GM23338 (cell line): Measurements from ENCODE around the gene MAPKAPK2. TPM values are rescaled to one million over a fixed set of nuclear protein-coding genes. Genes with fewer than 3 reads are reported as not detected.

Experiments
- CREB1 ChIP-seq: fragments of 250-450 bp; sonication (Bioruptor Pico); IDR thresholded peaks from 2 replicates; pipeline ENCODE4 v1.5.0; 2020; ENCODE audit warnings: low read depth, mild to moderate bottlenecking, moderate library complexity
- CTCF ChIP-seq, 2 experiments: fragments of 200-600 bp in 1 of 2; sonication (generic) in 1 of 2; conservative IDR thresholded peaks; 2 replicates each; pipeline versions ENCODE4 v1.5.1 to v1.6.1; 2016 to 2017; ENCODE audit warnings: antibody characterized with exemption in 2 of 2, low read depth in 2 of 2, mild to moderate bottlenecking in 2 of 2, moderate library complexity in 1 of 2
- EZH2 ChIP-seq: fragments of 200-600 bp; sonication (generic); IDR thresholded peaks from one replicate; pipeline ENCODE4 v1.8.0; 2017; ENCODE audit warnings: antibody characterized with exemption, mild to moderate bottlenecking, low read depth; ENCODE audit not compliant: unreplicated experiment
- EZH2phosphoT487 ChIP-seq: fragments of 200-600 bp; sonication (generic); IDR thresholded peaks from one replicate; pipeline ENCODE4 v1.8.1; 2018; ENCODE audit warnings: antibody characterized with exemption; ENCODE audit not compliant: unreplicated experiment
- JUNB ChIP-seq: IDR thresholded peaks from one replicate; pipeline ENCODE4 v1.6.1; 2016; ENCODE audit warnings: antibody characterized with exemption; ENCODE audit not compliant: unreplicated experiment
- POLR2AphosphoS5 ChIP-seq: IDR thresholded peaks from 2 replicates; pipeline ENCODE4 v1.6.1; 2016; ENCODE audit warnings: antibody characterized with exemption, low read depth
- ZNF331 ChIP-seq: fragments of 250-450 bp; sonication (Bioruptor Pico); IDR thresholded peaks from 2 replicates; pipeline ENCODE4 v1.5.0; 2020; ENCODE audit warnings: low read depth, mild to moderate bottlenecking, moderate library complexity
- polyA plus RNA-seq: library from polyadenylated mRNA; unstranded; fragments of >200 nt; fragmentation: Nextera tagmentation; extraction: Ambion mirVana; gene quantifications from 2 replicates; pipeline ENCODE4 v1.2.1, GENCODE V29; 2016
- total RNA-seq: library from RNA; depleted of rRNA; stranded (reverse); fragments of >200 nt; shearing (Covaris generic); gene quantifications from 2 replicates; pipeline ENCODE4 v1.2.3, GENCODE V29; 2014
- TF ChIP-seq, protein P1 (sequence below): fragments of 250-450 bp; sonication (Bioruptor Pico); IDR thresholded peaks from 2 replicates; pipeline ENCODE4 v1.5.0; 2020; ENCODE audit warnings: mild to moderate bottlenecking, moderate library complexity

The MAPKAPK2 gene
- total and polyA plus RNA-seq, 2 experiments from 2014 or later: 10.1 to 30.4 TPM

DNA sequence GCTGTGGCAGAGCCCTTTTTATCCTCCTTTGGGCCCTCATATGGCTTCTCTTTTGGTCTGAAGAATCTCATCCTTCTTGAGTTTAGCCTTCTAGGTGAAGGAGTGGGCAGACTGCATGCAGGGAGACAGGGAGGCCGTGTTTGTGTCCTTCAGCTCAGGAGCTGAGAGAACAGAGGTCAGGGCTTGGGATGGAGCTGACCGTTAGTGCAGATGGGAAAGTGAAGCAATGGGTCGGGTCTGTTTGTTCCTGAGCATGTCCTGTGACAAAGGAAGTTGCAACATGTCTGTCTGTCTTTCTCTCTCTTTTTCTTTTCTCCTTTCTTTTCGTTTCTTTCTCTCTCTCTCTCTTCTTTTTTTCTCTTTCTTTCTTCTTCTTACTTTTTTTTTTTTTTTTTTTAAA is 14.9 kb downstream of the MAPKAPK2 start (continued):
- TF ChIP-seq, protein P1, sequence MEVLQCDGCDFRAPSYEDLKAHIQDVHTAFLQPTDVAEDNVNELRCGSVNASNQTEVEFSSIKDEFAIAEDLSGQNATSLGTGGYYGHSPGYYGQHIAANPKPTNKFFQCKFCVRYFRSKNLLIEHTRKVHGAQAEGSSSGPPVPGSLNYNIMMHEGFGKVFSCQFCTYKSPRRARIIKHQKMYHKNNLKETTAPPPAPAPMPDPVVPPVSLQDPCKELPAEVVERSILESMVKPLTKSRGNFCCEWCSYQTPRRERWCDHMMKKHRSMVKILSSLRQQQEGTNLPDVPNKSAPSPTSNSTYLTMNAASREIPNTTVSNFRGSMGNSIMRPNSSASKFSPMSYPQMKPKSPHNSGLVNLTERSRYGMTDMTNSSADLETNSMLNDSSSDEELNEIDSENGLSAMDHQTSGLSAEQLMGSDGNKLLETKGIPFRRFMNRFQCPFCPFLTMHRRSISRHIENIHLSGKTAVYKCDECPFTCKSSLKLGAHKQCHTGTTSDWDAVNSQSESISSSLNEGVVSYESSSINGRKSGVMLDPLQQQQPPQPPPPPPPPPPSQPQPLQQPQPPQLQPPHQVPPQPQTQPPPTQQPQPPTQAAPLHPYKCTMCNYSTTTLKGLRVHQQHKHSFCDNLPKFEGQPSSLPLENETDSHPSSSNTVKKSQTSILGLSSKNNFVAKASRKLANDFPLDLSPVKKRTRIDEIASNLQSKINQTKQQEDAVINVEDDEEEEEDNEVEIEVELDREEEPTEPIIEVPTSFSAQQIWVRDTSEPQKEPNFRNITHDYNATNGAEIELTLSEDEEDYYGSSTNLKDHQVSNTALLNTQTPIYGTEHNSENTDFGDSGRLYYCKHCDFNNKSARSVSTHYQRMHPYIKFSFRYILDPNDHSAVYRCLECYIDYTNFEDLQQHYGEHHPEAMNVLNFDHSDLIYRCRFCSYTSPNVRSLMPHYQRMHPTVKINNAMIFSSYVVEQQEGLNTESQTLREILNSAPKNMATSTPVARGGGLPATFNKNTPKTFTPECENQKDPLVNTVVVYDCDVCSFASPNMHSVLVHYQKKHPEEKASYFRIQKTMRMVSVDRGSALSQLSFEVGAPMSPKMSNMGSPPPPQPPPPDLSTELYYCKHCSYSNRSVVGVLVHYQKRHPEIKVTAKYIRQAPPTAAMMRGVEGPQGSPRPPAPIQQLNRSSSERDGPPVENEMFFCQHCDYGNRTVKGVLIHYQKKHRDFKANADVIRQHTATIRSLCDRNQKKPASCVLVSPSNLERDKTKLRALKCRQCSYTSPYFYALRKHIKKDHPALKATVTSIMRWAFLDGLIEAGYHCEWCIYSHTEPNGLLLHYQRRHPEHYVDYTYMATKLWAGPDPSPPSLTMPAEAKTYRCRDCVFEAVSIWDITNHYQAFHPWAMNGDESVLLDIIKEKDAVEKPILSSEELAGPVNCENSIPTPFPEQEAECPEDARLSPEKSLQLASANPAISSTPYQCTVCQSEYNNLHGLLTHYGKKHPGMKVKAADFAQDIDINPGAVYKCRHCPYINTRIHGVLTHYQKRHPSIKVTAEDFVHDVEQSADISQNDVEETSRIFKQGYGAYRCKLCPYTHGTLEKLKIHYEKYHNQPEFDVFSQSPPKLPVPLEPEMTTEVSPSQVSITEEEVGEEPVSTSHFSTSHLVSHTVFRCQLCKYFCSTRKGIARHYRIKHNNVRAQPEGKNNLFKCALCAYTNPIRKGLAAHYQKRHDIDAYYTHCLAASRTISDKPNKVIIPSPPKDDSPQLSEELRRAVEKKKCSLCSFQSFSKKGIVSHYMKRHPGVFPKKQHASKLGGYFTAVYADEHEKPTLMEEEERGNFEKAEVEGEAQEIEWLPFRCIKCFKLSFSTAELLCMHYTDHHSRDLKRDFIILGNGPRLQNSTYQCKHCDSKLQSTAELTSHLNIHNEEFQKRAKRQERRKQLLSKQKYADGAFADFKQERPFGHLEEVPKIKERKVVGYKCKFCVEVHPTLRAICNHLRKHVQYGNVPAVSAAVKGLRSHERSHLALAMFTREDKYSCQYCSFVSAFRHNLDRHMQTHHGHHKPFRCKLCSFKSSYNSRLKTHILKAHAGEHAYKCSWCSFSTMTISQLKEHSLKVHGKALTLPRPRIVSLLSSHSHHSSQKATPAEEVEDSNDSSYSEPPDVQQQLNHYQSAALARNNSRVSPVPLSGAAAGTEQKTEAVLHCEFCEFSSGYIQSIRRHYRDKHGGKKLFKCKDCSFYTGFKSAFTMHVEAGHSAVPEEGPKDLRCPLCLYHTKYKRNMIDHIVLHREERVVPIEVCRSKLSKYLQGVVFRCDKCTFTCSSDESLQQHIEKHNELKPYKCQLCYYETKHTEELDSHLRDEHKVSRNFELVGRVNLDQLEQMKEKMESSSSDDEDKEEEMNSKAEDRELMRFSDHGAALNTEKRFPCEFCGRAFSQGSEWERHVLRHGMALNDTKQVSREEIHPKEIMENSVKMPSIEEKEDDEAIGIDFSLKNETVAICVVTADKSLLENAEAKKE: no peak
- no peak for TF ChIP-seq EZH2
- TF ChIP-seq POLR2AphosphoS5: no peak
- TF ChIP-seq JUNB: no peak
- no peak for TF ChIP-seq EZH2phosphoT487
- no peak for TF ChIP-seq CTCF (conservative IDR thresholded peaks at IDR 0.05; ENCODE audit: low read depth in 2 of 2)
- TF ChIP-seq ZNF331 (CRISPR knock-in tag): no peak
- no peak for TF ChIP-seq CREB1
